Measurements from ENCODE around the gene ATP5F1A.
"Not testable (repeated sequence)": the region's sequence is repeated elsewhere in the genome, so short reads cannot be mapped to it uniquely, and the experiment has no call there.

The ATP5F1A gene

DNA sequence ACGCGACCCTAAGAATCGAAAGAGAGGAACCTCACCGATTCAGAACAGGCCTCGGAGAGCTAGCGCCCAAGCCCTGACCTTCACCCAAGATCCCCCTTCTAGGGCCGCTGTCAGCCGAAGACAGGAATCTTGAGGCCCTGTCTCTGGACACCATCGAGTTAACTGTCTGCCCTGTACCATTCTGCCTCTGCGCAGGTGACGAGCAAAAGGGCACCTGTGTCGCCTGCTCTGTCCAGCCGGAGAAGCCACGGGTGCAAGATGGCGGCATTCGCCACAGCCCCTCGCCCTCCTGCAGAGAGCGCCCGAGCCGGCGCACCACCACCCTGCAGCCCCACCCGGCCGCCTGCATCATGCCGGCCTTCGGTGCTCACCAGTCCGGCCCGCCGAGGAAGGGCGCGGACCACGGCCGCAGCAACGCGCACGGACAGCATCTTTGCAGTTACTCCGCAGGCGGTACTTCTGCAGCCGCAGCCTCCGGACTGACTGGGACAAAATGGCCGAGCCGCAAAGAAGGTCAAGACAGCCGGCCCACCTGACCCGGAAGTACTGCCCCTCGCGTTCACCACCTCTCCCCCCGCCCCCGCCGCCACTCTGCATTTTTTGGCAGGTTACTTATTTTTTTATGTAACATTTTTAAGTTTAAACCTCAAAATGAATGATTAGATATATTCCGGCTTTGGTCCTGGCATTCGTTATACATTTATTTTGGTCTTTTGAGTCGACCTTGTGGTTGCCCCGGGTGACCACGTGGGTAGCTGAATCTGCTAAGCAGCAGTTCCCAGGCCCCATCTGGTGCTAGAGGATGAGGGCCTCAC is at the start of gene ATP5F1A:
ATP5F1A (minus strand) TSS at position 496 of the 815 bp plus-strand sequence; CDS start at position 431, 65 bp downstream.
- peak; percentile 50 for DNase-seq (ENCODE audit: low read depth, low spot score)

DNA sequence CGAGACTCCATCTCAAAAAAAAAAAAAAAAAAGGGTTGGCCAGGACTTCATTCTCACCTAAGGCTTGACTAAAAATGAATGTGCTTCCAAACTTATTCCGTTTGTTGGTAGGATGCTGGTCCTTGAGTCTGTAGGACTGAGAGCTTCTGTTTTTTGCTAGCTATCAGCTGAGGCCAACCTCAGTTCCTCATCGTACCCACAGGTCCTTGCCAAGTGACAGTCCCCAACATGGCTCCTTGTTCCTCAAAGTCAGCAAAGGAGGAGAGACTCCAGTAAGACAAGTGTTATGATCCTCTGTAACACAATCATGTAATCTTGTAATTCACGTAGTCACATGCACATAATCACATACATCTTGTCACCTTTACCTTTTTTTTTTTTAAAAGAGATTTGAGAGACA is 43.1 kb upstream of the ATP5F1A start:
- DNase-seq (ENCODE audit: low read depth, low spot score), result no peak

DNA sequence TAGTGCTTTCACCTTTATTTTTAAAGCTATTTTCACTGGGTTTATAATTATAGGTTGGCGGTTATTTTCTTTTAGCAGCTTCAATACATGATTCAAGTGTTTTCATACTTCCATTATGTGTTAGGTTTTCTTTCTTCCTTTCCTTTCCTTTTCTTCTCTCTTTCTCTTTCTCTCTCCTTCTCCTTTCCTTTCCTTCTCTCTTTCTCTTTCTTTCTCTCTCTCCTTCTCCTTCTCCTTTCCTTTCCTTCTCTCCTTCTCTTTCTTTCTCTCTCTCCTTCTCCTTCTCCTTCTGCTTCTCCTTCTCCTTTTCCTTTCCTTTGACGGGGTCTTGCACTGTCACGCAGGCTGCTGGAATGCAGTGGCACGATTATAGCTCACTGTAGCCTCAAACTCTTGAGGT is 42.1 kb upstream of the ATP5F1A start:
- DNase-seq (ENCODE audit: low read depth, low spot score), result no peak

DNA sequence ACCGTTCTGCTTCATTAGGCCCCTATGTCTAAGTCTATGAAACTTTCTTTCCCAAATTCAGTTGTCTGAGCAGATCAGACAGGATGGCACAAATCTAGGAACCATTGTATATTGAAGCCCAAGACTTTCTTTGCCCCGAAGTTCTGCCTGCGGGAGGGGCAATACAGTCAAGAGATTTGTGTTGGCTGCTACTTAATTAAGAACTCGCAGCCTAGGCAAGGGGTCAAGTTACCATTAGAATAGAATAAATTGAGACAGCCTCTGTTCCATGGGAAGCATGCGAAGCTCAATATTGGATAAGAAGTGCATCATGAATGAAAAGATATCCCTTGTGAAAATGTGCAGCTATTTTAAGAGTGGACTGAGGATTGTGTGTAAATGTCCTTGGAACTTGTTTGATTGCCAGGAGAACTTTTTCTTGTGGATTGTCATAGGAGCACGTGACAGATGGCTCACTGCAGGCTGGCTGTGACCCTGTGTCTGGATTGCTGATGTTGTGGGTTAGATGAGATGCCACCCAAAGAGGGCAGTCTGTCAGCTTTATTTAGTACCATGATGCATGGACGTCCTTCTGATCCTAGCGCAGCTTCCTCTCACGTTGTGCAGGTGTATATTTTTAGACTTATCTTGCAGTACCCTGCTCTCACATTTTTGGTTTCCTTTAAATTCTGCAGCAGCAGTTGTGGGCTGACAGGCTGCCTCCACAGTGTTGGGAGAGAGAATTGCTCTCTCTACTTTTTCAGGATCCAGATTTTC is 37.0 kb upstream of the ATP5F1A start:
- DNase-seq (ENCODE audit: low read depth, low spot score), result no peak

DNA sequence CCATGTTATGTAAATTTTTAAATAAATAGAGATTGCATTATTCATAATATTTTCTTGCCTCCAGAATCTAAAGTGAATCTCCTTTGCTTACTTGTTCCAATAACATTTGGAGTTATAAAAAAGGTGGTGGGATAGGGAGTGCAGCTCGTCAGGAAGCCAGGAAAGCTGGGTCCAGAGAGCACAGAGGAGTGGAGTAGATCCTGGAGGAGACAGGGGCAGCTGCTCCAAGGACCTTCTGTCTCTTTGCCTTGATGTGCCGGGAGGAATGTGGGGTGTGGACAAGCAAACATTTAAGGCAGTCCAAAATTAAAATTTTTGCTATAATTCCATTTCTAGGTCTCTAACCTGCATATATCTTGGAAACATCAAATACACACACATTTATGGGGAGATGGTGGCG is 35.4 kb upstream of the ATP5F1A start:
- no peak for DNase-seq (ENCODE audit: low read depth, low spot score)

DNA sequence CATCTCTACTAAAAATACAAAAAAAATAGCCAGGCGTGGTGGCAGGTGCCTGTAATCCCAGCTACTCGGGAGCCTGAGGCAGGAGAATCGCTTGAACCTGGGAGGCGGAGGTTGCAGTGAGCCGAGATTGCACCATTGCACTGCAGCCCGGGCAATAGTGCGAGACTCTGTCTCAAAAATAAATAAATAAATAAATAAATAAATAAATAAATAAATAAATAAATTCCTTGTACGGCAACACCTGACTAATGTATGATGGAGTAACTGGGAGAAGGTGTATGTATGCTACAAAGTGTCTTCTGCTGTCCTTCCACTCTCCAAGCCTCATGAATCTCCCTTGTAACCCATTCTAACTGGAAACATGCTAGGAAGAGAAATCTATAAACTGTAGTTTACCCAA is 32.5 kb upstream of the ATP5F1A start:
- DNase-seq (ENCODE audit: low read depth, low spot score), result not testable (repeated sequence)

DNA sequence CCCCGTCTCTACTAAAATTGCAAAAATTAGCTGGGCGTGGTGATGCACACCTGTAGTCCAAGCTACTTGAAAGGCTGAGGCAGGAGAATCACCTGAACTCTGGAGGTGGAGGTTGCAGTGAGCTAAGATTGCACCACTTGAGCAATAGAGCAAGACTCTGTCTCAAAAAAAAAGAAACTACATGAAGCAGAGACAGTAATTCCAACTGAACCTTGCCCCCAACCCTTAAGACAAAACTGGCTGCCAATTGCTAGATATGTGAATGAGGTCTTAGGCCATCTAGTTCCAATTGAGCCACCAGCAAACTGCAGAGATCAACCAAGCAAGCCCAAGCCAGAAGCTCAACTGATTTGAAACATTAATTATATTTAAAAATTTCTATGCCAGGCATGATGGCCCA is 32.0 kb upstream of the ATP5F1A start:
- DNase-seq (ENCODE audit: low read depth, low spot score), result no peak

DNA sequence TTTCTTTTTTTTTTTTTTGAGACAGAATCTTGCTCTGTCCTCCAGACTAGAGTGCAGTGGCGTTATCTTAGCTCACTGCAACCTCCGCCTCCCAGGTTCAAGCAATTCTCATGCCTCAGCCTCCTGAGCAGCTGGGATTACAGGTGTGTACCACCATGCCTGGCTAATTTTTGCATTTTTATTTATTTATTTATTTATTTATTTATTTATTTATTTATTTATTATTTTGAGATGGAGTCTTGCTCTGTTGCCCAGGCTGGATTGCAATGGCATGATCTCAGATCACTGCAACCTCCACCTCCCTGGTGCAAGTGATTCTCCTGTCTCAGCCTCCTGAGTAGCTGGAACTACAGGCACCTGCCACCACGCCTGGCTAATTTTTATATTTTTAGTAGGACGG is 28.5 kb upstream of the ATP5F1A start:
- DNase-seq (ENCODE audit: low read depth, low spot score), result not testable (repeated sequence)

DNA sequence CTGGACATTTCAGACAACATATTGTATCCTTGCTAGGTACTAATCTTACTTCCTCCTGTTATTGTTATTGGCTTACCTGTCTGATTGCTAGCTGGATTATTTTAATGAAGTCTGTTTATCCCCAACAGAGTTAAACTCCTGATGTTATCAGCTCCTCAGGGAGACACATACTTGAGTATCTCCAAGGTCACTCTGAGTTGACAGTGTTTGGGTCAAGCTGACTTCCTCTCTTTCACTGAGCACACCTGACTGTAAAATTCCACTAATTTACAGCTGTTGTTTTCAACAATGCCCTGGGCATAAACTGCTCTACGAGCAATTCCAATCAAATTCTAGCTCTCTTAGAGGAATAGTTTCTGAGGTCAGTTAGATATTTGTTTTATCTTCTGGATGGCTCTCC is 15.7 kb upstream of the ATP5F1A start:
- no peak for DNase-seq (ENCODE audit: low read depth, low spot score)

DNA sequence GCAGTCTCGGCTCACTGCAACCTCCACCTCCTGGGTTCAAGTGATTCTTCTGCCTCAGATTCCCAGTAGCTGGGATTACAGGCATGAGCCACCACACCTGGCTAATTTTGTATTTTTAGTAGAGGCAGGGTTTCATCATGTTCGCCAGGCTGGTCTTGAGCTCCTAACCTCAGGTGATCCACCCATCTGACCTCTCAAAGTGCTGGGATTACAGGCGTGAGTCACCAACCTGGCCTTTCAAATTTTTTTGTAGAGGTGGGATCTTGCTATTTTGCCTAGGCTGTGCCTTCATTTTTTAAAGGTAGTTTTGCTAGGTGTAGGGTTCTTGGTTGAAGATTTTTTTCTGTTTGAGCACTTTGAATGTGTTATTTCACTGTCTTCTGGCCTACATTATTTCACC is 12.3 kb upstream of the ATP5F1A start:
- DNase-seq (ENCODE audit: low read depth, low spot score), result no peak

DNA sequence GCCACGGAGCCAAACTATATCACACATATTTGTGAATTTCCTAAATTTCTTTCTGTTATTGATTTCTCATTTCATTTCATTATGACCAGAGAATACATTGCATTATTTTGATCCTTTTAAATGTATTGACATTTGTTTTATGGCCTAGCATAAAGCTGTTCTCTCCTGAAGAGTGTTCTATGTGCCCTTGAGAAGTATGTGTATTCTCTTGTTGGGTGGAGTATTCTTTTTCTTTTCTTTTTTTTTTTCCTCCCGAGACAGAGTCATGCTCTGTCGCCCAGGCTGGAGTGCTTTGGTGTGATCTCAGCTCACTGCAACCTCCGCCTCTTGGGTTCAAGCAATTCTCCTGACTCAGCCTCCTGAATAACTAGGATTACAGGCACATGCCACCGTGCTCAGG is 11.3 kb upstream of the ATP5F1A start:
- DNase-seq (ENCODE audit: low read depth, low spot score), result no peak

DNA sequence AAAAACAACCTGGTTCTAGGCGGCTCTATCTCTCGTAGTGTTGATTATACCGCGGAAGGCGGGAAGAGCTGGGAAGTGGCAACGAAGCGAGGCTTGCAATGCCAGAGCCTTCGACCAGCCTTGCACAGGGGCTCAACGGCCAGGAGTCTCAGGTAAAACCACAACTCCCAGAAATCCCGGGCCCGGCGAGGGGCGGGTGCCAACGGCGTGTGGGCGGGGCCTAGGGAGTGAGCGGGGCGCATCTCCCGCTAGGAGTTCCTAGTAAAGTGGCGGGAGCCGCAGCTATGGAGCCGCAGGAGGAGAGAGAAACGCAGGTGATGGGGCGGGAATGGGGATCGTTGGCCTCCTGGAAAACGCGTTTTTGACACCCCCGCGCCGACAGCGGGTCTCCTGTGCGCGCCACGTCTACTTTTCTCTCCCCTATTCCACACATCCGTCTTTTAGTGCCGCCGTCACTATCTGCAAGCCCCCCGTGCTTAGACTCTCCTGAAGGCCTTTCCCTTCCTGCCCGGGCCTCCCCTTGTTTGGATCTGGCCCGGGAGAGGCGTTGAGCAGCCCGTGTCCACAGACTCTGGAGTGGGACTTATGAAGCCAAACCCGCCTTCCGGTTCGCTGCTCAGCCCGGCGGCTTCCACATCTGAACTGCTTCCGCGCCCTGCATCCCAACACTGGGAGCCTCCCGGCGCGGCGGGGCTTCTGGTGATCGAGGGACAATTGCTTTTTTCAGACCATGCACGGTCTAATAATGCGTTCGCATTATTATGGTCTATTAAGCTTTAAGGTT is 6.2 kb upstream of the ATP5F1A start, which contains the start of gene HAUS1:
HAUS1 (plus strand) TSS at position 258 of the 784 bp plus-strand sequence; CDS start at position 285, 27 bp downstream.
- peak; percentile 26 for DNase-seq (ENCODE audit: low read depth, low spot score)

DNA sequence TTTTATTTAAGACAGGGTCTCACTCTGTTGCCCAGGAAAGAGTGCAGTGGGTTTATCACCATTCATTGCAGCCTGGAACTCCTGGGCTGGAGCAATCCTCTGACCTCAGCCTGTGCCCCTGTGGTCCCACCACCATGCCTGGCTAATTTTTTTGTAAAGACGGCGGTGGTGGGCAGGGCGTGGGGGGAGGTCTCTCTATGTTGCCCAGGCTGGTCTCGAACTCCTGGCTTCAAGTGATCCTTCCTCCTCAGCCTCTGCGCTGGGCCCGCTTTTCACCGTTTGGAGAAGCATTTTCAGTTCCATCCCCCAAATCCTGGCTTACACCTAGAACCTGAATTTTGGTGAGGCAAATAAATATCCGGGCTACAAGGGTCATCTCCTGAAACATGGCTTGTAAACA is 1.4 kb upstream of the ATP5F1A start:
- DNase-seq (ENCODE audit: low read depth, low spot score), result no peak

DNA sequence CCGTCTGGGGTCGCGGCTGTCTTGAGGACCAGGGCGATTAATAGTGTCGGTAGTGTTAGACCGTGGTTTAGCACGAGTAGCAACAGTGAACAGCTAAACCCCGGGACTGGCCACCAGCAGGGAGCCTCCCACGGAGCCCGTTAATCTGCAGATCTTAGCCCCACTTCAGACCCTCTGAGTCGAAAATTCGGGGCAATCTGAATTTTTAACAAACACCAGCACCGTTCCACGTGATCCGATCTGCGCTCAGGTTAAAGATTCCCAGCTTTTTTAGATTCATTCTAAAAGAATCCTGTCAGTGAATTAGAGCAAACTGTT is 479 bp upstream of the ATP5F1A start:
- no peak for DNase-seq (ENCODE audit: low read depth, low spot score)

DNA sequence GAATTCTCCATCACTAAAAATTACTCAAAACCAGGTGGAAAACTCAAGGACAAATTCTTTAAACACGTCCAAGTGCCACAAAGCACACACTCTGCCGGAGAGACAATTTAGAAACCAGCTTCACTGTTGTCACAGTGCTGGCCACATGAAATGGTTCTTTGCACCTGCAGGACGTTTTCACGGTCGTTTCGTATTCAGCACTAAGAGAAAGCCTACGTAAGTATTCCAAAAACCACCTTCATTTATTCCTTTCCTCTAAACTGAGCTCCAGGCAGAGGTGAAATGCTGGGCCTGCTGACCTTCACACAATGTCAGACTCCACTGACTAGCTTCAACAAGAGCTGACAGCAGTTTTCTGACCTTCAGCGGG is 680 bp downstream of the ATP5F1A start:
- DNase-seq (ENCODE audit: low read depth, low spot score), result no peak

DNA sequence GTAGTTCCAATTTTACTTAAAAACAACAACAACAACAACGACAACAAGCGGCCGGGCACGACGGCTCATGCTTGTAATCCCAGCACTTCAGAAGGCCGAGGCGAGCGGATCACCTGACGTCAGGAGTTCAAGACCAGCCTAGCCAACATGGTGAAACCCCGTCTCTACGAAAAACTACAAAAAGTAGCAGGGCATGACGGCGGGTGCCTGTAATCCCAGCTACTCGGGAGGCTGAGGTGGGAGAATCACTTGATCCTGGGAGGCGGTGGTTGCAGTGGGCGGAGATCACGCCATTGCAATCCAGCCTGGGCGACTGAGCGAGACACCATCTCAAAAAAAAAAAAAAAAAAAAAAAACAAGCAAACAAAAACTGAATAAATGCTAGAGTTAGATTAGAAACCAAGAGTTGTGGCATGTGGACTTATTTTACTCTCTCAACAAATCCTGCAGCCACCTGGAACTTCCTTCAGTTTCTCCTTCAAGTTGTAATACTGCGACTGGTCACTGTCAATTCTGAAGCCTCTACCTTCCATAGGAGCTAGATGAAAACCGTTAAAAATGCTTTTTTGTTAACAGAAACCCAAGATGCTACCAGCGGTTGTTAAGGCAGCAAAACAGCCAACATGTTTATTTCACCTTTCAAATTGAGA is 1.3 kb downstream of the ATP5F1A start:
- no peak for DNase-seq (ENCODE audit: low read depth, low spot score)

DNA sequence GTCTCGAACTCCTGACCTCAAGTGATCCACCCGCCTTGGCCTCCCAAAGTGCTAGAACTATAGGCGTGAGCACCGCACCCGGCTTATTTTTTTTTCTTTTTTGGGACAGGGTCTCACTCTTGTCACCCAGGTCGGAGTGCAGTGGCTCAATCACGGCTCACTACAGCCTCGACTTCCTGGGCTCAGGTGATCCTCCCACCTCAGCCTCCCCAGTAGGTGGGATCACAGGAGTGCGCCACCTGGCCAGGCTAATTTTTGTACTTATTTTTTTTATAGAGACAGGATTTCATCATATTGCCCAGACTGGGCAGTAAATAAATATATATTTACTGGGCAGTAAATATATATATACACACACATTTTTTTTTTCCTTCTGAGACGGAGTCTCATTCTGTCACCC is 2.6 kb downstream of the ATP5F1A start:
- no peak for DNase-seq (ENCODE audit: low read depth, low spot score)

DNA sequence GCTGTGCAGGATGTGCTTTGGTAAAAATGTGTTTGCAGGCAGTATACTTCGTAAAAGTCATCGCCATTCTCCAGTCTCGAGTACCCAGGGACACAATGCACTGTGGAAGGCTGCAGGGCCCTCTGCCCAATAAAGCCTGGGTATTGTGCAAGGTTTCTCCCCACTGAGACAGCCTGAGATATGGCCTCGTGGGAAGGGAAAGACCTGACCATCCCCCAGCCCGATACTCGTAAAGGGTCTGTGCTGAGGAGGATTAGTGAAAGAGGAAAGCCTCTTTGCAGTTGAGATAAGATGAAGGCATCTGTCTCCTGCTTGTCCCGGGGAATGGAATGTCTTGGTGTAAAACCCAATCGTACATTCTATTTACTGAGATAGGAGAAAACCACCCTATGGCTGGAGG is 9.6 kb downstream of the ATP5F1A start:
- DNase-seq (ENCODE audit: low read depth, low spot score), result not testable (repeated sequence)

DNA sequence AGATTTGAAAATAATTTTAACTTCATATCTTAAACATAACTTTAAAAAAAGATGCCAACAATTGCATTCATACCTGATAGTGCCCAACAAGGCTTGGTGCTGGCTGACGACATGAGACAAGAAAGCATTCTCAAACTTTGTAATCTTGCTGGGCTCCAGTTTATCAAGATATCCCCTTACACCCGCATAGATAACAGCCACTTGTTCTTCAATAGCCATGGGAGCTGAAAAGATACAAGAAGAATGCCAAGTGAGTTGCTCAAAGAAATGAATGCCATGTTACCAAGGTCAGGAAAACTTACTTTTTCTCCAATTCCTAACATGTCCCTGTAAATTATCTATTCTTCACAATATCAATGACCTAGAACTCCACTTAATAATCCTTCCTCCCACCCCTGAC is 13.7 kb downstream of the ATP5F1A start:
- no peak for DNase-seq (ENCODE audit: low read depth, low spot score)

DNA sequence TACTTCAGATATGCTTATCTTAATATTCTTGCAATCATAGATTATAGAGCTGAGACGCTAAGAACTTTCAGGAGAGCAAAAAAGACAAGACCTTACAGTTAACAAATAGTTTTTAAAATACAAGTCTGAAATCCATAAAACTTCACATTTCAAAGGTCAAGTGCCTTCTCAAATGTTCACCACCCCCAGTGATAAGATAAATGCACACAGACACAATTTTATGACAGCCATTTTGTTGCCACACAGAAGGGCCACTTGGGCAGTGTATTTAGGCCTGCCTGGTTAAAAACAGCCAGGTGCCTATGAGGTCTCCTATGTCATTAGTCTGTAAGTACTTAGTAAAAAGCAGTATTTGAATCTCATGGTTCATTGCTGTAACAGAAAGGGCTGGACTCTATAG is 17.9 kb downstream of the ATP5F1A start:
- DNase-seq (ENCODE audit: low read depth, low spot score), result no peak

DNA sequence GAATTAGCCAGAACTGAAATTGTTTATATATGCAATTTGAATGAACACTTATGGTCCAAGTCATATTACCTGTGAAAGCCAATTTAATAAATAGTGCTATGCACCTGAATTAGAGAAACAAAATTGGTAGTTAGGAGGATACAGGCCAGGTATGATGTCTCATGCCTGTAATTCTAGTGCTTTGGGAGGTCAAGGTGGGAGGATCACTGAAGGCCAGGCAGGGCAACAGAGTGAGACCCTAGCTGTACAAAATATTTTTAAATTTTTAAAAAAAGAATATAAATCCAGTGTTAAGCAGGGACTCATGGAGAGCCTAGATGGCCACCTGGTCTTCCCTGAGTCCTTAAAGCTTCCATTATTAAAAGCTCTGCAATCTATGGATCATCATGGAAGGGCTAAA is 18.8 kb downstream of the ATP5F1A start:
- DNase-seq (ENCODE audit: low read depth, low spot score), result no peak
